AML-193 (cell line): ENCODE data around the gene AP5B1.

Experiments used
- DNase-seq, 2 experiments: peaks; one replicate each; lab custom pipeline; 2025; lab: John Stamatoyannopoulos, UW

The AP5B1 gene

DNA sequence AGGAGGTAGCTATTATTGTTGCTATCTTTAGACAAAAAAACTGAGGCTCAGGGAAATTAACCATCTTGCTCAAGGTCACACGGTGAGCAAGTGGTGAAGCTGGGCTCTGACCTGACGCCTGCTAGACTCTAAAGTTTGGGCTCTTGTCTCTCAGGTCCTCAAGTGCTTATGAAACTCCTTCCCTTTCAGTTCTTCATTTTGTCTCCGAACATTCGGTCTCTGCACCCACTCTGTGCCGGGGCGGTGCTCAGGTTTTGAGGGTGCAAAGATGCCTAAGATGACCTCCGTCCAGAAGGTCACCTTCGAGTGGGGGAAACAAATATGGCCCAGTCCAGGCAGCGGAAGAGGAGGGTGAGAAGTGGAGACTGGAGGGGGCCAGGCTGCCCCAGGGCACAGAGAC, 22.1 kb upstream of the AP5B1 start:
- DNase-seq: no peak

- no peak for DNase-seq
These were observed 20.6 kb upstream of the AP5B1 start for GRCh38 chr11:65801153-65801987.

GRCh38 chr11:65798882-65799281, 18.1 kb upstream of the AP5B1 start:
- no peak for DNase-seq

DNA sequence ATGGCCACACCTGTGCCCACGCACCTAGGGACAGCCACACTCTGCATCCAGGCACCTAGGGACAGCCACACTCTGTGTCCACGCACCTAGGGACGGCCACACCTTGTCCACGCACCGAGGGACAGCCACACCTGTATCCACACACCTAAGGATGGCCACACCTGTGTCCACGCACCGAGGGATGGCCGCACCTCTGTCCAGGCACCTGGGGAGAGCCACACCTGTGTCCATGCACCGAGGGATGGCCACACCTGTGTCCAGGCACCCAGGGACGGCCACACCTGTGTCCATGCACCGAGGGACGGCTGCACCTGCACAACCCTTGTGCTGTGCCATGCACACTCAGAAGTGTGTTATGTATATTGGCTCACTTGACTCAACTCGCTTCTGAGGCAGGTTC, 16.9 kb upstream of the AP5B1 start:
- DNase-seq: no peak

DNA sequence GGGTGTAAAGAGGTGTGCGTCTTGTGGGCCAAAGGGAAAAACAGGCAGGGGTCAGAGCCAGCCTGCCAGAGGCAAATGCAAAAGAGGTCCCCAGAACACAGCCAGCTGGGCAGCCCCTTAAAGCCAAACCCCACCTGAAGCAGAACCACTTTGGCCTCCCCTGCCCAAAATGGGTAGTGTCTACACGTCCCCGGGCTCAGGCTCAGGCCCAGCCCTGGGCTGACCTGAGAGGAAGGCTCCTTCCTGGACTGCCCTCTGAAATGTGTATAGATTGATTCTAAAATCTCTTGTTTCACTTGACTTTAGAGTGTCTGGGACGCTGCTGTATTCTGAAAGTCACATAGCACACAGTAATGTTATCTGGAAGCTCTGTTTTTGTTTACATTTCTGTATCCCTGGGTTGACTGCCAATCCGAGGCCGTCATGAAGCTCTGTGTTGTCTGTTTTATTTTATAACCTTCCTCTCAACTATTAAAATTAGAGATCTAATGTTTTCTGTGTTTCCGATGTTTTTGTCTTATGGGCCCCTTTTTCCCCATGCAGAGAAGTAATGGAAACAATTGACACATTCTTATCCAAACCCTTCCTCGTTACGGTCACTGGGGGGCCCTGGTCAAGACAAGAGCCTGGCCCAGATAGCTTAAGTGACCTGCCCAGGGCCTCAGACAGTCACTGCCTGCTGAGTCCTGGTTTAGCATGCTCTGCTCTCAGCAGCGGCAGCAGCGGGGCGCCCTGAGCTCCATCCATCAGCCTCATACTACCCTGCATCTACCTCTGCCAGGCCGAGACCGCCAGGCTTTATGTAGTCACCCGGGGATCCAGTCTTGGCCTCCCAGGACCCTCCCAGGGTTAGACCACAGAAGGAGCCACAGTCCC, 16.2 kb upstream of the AP5B1 start:
- no peak for DNase-seq

GRCh38 chr11:65794570-65795510, 14.1 kb upstream of the AP5B1 start:
- DNase-seq: no peak

DNA sequence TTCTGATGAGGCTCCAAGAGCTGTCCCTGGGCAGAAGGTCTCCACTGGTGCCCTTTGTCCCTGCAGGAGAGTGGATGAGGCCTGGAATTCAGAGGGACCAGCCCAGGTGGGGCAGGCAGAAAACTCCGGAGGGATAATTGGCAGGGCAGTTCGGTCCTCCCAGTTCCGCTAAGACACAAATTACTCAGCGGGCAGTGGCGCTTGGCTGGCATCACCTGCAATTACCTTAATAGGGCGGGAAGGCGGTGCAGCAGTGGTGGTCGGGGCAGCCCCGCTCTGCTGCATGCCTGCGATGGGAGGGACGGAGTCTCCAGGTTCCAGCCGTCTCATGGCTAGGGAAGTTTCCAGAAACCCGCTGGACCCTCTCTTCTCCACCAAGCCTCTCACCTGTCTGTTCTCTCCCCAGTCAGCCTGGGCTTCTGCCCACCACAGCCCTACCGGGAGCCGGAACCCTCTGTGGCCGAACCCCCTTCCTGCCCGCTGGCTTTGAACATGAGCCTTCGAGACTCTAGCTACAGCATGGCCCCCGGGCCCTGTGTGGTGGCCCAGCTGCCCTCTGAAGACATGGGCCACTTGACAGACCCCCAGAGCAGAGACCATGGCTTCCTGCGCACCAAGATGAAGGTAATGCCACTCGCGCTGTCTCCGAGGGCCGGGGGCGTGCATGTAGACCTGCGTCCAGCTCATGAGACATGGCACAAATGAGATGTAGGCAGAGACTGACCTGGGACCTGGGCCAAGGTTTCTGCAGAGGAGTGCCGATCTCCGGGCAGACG, 13.0 kb upstream of the AP5B1 start:
- no peak for DNase-seq

GRCh38 chr11:65793144-65793581, 12.4 kb upstream of the AP5B1 start:
- DNase-seq: no peak

GRCh38 chr11:65792456-65792855, 11.7 kb upstream of the AP5B1 start:
- no peak for DNase-seq

DNA sequence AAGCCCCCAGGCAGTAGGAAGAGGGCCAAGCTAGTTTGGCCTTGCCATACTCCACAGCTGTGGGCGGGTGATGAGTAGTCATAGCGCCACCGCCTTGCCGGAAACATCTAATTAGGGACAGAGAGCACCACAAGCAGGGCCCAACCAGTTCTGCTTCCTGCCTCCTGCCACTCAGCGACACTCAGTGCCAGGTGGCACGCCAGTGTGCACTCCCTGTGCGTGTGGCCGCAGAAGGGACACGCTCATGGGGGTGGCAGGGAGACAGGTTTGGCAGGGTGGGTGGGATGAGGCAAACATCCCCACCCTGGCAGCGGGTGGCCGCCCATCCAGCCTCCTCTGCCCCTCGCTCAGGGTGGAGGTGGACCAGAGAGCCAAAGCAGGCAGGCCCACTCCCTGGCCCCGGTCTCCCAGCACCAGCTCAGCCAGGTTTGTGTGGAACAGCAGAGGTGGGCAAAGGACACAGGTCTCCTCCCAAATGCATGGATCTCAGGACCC, 11.0 kb upstream of the AP5B1 start:
- peak; percentile 10 to 28 for DNase-seq

DNA sequence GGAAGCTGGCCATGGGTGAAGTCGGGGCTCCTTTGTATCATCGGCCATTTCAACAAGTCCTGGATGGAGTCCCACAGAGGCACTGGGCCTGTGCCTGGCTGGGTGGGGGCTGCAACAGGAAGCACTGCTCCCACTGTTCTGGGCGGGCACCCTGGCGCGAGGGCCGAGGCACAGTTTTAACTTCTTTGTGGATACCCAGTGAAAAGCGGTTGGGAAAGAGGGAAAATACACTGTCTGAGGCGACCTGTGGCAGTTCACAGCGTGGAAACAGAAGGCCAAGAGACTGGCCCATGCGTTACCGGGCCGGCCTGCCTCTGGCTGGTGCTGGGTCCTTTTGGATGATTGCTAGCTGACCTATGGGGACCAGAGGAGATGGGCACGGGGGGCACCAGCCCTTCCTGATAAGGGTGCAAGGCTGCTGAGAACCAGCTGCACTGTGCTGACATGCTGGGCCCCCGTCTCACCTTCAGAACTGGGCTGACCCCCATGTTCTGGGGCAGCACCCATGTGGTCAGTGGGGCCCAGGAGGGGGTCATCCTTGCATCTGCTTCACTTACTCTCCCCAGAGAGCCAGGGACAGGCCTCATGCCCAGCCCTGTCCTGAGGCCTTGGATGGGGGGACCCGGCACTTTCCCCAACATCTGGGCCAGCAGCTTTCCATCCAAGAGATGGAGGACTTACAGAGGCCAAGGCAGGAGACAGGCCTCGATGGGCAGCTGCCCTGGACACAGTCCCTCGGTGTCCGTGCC, 10.3 kb upstream of the AP5B1 start:
- no peak for DNase-seq

DNA sequence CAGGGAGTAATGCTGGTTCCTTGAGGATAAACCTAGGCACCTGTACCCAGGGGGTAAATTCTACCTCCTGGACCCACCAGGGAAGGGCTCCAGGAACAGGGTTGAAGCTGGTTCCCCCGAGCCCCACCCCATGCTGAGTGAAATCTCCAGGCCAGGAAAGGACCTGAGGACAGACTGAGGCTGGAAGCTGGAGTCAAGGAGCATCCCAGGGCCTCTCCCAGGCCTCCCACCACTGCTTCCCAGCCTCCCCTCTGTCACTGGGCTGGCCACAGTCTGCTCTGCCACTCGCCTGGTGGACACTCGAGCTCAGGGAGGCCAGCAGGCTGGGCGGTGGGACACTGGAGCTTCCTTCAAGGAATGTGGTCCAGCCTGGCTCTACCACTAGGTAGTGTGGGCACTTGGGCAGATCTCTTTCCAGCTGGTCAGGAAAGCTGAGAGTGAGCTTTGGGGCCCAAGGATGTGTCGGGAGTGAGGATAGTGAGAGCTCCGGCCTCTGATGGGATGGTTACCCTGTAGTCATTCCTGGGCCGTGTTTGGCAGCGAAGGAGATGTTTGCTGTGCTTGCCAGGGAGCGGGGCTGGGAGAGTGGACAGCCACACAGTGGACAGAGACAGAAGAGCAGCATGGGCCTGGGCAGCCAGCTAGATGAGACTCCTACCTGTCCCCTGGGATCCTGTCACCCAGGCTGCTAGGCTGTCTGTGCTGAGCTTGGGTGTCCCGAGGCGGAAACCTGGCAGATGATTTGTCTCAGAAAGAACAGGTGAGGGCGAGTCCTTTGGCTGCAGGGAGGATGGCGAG, 9.5 kb upstream of the AP5B1 start:
- no peak for DNase-seq

DNA sequence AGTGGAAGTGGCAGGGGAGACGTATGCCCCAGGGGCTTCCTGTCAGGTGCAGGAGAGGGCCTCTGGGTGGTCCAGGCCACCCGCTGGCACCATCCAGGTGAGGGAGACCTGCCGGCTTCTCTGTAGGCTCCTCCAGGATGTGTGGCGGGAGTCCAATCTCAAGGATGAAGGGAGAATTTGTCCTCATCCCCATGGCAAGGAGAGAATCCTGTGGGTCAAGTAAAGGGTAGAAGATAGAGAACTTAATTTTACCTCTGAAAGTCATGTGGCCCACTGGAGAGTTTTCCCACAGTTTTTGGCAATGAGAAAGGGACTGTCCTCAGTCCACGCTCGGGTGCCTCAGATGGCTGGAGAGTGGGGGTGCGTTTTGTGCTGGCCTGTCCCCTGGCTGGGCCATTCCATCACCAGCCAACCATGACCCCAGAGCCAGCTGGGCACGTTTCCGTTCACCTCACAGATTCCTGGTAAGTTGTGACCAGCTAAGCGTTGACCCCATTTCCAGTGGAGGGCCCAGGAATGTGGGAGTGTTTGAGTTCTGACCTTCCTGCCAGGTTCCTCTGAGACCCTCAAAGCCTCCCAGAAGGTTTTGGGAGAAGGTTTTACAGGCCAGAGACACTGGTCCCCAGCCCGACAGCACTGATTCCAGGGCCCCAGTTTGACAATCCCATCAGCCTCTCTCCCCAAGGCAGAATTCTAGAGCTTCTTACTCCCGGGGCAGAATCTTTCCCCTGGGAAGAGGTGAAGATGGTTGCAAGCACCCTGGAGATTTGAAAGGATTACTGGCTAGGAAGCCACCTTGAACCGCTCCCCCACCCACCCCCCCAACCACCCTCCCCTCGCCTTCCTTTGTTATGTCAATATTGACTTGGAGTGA, 8.7 kb upstream of the AP5B1 start:
- DNase-seq: no peak

DNA sequence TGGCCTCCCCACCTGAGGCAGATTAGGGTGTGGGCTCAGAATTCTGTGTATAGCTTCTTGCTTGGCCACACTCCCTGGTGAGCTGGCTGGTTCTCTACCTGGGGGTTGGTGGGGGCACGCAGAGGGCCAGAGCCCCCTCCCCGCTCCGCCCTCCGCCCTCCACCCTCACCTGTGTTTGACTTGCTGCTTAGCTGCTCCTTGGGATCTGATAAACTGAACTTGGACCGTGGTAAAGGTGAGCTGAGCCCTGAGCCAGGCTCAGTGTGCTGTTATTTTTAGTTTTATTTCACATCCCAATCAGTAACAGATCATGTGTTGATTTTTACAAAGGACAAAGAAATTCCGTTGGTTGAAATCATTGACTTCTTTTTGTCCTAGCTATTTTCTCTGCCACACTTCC, 8.0 kb upstream of the AP5B1 start:
- DNase-seq: no peak

DNA sequence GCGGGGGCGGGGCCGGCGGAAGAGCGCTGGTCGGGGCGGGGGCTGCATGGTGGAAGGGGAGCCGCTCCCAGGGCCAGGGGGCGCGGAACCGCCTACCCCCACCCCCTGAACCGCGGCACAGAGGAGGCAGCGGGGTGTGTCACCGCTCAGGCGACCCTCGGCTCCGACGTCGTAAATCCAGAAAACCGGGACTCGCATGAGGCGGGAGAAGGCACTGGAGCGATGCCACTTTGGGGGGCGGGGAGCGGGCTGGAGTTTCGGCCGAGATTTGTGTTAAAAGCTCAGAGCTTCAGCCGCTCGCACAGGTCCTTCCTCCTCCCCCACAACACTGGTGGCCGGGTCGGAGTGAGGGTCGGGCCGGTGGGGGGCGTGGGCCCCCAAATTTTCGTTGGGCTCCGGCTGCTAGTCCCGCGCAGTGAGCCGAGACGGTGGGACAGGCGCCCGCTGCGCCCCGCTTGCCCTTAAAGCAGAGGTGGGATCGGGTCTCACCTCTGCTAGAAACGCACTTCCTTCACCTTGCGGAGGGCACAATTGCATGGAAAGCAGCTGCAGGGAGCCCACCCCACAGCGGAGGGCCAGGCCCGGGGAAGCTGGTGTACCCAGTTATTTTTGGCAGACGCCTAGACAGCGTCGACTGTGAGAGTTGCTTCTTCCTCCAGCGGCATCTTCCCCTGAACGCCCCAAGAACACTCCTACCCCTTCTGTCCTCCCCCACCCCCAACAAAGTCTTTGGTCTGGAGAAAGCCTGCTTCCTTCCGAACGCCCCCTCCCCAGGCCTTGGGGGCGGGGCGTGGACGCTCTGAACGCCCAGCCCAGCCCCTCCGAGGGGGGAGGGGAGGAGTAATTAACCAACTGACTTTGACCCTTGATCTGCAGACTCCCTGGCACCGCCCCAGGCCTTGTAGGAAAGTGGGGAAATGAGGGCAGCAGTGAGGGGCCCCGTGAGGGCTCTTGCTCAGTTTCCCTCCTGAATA, 7.2 kb upstream of the AP5B1 start:
- no peak for DNase-seq

GRCh38 chr11:65786786-65787636, 6.2 kb upstream of the AP5B1 start, which contains the start of gene OVOL1:
Gene OVOL1 (plus strand): TSS chr11:65787063. CDS start chr11:65787374, 311 bp downstream.
- DNase-seq: no peak
